OCI-LY3 (cell line): Measurements from ENCODE around the gene TENM4.

Source experiments
- EZH2phosphoT487 ChIP-seq: fragments of 200-600 bp; shearing (Covaris generic); IDR thresholded peaks from 2 replicates; pipeline ENCODE4 v1.6.1; 2018; ENCODE audit warnings: antibody characterized with exemption, mixed run types, low read depth
- TF ChIP-seq, protein P1 (sequence below): fragments of 200-600, 300-600 bp; sonication (generic); IDR thresholded peaks from 2 replicates; pipeline ENCODE4 v1.5.1; 2014; ENCODE audit warnings: antibody characterized with exemption, low read length, low read depth

DNA sequence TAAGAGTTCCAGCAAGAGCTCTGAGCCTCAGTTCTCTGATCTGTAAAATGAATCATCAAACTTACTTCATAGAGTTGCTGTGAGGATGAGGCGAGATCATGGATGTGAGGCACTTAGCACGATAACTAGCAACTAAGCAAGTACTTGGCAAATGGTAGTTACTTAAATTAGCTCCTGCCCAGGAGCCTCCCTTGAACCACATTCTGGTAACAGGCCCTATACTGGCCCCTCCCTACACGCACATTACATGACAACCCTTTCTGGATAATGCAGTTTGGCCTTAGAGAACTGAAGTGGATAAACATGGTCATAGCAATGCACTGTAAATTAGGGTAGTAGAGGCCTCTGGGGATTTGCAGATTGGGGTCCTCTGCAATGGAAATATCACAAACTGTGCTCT is 678.7 kb downstream of the TENM4 start:
- no peak for TF ChIP-seq EZH2phosphoT487
- TF ChIP-seq, protein P1, sequence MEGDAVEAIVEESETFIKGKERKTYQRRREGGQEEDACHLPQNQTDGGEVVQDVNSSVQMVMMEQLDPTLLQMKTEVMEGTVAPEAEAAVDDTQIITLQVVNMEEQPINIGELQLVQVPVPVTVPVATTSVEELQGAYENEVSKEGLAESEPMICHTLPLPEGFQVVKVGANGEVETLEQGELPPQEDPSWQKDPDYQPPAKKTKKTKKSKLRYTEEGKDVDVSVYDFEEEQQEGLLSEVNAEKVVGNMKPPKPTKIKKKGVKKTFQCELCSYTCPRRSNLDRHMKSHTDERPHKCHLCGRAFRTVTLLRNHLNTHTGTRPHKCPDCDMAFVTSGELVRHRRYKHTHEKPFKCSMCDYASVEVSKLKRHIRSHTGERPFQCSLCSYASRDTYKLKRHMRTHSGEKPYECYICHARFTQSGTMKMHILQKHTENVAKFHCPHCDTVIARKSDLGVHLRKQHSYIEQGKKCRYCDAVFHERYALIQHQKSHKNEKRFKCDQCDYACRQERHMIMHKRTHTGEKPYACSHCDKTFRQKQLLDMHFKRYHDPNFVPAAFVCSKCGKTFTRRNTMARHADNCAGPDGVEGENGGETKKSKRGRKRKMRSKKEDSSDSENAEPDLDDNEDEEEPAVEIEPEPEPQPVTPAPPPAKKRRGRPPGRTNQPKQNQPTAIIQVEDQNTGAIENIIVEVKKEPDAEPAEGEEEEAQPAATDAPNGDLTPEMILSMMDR = no peak
